NCI-H2227 (cell line): ENCODE data around the gene IL17B.

Source experiments
- DNase-seq: peaks from one replicate; lab custom pipeline; 2025; ENCODE audit not compliant: unreplicated experiment; lab: John Stamatoyannopoulos, UW

The IL17B gene

DNA sequence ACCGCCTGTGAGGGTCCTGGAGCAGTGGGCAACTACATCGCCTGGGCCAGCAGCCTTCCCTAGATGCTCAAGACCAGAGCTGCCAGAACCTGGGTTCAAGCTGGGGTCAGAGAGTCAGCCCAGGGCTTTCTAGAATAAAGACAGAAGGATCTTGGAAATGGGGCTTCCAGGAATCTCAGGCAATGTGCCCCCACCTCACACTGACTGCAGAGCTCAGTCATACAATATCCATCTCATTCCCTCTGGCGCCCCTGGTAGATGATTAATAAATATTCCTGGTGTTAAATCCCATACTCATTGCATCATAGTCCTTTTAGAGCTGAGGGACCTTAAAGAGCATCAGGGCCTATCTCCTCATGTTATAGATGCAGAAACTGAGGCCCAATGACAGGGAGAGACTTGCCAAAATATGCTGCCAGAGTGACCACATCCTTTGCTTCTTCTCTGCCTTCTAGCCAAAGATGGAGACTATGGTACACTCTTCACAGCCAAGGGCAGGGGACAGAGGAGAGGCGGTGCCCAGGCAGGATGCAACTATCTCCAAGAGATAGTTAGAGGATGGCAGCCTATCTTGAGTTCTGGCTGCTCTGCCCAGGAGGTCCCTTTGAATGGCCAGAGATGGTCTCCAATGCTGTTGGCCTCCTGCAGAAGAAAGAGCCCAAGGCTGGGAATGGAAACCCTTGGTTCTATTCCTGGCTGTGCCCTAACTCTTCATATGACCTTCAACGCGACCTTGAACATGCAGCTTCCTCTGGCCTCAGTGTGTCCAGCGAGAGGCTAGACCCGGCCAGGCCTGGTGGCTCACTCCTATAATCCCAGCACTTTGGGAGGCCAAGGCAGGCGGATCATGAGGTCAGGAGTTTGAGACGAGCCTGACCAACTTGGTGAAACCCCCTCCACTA lies 36.2 kb upstream of the IL17B start:
- DNase-seq = no peak

GRCh38 chr5:149414405-149415065 lies 35.4 kb upstream of the IL17B start:
- DNase-seq = no peak

- no peak for DNase-seq
These were observed 34.6 kb upstream of the IL17B start for GRCh38 chr5:149413477-149414210.

DNA sequence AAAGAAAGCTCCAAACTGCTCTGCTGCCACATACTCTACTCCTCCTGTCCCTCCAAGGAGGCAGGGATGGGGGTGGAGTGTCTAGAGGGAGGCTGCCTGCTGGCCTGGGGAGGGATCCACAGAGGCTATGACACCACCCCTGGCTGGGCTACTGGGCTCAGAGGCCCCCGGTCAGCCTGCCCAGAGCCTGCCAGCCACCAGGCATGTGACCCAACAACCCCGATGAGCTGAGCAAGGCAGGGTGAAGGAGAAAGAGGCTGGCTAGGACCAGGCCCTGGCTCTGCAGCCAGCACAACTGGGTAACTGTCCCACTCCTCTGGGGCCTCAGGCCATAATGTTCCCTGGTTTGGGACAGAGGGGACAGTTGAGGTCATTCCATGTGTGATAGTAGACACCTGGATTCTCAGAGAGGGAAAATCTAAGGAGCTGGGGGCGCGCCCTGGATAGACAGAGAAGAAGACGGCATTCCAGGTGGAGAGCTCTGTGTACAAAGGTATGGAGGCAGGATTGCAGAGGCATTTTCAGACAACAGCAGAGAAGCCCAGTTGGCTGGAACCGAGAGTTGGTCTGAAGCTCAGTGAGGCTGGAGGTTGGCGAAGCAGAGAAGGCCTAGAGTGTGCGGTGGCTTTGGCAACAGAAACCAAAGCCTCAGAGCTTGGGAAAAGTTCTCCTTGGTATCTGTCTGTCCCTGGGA lies 33.8 kb upstream of the IL17B start:
- no peak for DNase-seq

DNA sequence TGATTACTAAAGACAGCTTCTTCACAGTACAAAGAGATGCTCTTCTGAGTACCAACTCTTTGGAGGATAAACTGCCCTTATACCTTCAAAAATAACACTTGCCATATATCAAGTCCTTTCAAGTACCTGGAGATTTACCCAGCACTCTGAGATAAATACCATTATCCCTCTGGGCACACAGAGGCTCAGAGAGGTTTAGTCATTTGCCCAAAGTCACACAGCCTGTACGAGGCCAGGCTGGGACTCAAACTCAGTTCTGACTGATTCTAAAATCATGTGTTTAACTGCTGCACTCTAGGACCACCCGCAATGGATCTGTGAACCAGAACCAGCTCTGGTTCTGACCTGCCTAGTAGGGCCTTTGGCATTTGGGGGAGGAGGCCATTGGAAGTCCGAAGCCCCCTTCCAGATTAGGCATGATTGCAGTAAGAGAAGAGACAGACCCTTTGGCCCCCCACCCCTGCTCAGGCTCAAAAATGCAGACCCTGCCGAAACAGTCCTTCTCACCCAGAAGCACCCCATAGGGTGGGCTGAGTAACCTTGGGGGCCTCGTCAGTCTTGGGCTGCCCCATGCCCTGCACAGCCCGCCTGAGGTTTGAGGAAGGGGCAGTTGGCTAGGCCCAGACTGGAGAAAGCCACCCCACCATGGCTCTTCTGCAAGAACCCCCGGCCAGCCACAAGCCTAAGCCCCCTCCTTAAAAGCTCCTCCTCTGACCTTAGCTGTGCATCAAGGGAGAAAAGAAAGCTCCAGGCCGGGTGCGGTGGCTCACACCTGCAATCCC lies 32.8 kb upstream of the IL17B start:
- DNase-seq = no peak

DNA sequence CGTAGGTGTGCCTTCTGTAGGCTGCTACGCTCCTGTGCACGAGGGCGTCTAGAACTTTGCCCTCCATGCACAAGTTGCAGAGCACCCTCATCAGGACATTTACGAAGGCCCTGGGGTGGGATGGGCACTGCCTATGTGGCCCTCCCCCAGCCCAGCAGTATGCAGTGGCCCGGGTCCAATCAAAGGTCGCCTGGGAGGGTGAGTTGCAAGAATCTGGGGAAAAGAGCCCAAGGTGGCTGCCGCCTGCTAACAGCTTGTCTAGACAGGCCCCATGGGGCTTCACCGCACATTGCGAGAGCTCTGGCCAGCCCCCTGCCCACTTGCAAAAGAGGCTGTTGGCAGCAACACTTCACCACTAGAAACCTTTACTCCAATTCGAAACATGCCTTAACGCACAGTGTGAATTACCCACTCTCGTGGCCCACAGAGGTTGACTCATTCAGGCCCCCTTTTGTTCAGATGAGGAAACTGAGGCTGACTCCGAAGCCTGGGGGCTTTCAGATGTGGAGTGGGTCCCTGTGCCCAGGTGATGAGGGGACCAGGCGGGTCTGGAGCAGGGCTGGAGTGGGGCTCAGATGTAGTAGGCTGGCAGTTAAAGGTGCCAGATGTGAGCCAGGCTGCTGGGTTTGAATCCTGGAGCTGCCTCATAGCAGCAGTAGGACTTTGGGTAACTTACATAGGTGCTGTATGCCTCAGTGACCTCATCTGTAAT lies 31.8 kb upstream of the IL17B start:
- DNase-seq = no peak

- no peak for DNase-seq
These were observed 31.0 kb upstream of the IL17B start for GRCh38 chr5:149410071-149410470.

DNA sequence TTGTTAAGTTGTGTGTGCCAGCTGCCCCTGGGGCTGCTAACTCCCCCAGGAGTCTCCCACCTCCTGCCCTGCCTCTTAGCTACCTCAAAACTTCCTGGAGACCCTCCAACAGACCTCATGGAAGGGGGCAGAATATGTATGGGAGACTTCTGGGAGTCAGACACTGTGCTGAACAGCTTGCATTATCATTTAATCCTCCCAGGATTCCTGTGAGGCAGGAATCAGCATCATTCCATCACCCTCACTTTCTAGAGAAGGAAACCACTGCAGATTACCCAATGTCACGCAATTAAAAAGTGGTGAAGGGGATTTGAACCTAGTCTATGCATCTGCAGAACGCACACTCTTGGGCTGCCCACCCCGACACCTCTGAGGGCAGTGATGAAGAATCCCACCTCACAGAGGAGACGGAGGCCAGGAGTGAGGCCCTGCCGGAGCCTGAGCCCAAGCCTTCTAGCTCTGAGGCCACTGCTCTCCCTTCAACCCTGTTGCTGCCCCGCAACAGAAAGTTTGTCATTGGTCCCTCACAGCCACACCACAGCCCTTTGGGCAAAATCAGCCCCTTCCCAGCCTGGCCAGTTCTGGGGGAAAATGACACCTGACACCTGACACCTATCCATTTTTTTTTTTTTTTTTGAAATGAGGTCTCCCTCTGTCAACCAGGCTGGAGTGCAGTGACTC lies 30.3 kb upstream of the IL17B start:
- no peak for DNase-seq

- DNase-seq = no peak
These were observed 29.4 kb upstream of the IL17B start for GRCh38 chr5:149408252-149409099.

DNA sequence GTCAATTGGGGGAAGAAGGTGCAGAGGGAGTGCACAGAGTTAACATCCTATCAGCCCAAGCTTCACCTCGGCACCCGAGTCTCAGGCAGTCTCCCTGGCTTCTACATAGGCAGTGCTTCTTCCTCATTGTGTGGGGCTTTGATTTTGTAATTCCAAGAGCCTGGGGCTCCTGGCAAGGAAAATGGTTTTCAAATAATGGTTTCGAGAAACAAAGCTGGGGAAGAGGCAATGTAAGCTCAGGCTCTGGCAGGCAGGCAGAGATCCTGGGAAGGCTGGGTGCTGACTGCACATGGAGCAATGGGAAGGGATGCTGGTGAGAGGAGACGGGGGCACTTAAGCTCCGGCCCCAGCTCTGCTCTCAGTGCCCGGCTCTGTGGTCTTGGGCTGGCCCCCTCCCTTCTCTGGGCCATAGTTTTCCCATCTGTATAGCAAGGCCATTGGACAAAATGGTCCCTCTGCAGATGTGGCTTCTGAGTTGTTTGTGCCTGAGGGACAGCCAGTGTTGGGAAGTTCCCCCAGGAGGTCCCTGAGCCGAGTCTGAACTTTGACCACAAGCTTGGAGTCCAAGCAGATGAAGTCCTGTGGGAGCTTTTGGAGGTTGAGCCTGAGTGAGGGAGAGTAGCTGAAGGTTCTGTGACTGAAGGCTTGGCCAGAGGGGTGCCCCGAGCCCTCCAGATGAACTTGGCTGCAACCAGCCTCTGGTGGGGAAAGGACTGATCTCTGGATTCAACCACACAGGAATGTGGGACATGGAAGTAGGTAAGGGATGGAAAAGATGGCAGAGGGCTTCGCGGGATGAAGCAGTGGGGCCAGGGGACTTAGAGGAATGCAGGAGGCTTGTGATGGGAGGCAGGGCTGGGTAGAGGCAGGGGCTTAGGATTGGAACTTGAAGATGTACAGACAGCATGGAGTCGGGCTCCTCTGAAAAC lies 28.5 kb upstream of the IL17B start:
- DNase-seq = no peak

- no peak for DNase-seq
These were observed 27.9 kb upstream of the IL17B start for GRCh38 chr5:149406979-149407306.

DNA sequence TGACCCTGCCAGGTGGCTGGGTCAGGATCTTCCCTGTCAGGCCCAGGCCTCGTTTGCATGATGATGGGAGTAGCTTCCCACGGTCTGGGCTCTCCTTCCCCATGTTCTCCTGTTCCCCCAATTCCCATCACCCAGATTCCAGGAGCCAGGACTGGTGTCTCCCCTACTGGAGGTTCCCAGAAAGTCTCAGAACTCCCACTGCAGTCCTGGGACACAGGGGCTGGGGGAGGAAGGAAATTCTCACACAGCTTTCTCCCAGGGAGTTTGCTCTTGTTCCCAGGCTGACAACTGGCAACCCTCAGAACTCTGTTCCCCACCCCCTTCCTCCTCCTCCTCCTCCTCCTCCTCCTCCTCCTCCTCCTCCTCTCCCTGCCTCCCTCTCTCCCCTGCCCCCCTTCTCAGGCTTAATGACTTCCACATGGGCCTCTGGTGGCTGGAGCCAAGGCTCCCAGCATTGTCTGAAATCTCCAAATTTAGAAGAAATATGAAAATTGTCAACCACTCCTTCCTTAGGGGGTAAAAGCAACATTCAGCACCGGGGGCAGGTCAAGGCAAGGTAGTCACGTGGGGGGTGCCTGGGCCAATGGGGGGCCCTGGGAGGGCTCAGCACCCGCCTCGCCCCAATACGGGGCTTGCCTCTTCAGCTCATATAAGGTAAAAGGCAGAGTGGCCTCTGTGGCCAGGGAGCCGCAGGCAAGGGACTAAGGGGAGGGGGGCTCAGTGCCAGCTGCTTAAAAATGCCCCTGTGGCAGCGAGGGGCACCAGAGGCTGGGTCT lies 27.3 kb upstream of the IL17B start:
- DNase-seq = no peak

GRCh38 chr5:149405550-149406202 lies 26.6 kb upstream of the IL17B start:
- no peak for DNase-seq

- DNase-seq = no peak
These were observed 25.9 kb upstream of the IL17B start for GRCh38 chr5:149404746-149405549.
